GM21825 (cell line): ENCODE measurements around the gene IFT43.

Experiments
- ATAC-seq: cut with Tn5 transposase; IDR thresholded peaks from one replicate; pipeline ENCODE4 v1.9.1; 2021; ENCODE audit warnings: mild to moderate bottlenecking, moderate library complexity; ENCODE audit not compliant: unreplicated experiment

The IFT43 gene

DNA sequence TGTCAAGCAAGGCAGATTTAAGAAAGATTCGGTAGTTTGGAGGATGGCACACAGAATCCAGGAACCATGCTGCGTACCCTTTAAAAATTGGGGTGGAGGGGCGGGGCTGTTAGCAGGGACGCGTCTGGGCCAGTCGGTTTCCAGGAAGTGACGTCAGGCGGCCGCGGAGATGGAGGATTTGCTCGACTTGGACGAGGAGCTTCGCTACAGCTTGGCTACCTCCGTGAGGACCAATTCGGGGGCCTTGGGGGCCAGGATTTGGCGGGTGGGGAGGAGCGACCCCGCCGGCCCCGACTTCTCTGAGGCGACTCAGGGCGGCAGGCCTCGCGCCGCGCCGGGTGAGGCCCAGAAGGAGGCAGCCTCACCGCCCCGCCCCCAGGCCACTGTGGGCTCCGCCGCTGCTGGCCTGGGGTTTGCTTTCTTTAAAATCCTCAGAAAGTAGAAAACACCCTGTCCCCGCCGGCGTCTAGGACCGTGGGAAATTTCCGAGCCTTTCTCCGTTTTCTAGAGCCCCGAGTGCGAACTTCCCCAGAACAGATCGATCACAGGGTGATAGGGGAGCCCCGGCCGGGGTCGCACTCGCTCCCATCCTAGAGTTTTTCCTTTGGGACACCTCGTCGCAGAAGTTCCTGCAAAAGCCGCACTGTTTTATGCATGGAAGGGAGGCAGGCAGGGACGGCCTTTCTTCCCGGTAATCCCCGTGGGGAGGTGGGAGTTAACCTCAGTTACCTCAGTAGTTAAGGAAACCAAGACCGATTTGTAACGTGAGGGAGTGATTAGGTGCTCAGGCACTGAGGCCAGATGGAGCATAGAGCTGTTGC, at the start of gene IFT43:
IFT43 (plus strand) TSS at position 146 of the 821 bp plus-strand sequence; CDS start at position 170, 24 bp downstream.
- ATAC-seq: peak; percentile 68

DNA sequence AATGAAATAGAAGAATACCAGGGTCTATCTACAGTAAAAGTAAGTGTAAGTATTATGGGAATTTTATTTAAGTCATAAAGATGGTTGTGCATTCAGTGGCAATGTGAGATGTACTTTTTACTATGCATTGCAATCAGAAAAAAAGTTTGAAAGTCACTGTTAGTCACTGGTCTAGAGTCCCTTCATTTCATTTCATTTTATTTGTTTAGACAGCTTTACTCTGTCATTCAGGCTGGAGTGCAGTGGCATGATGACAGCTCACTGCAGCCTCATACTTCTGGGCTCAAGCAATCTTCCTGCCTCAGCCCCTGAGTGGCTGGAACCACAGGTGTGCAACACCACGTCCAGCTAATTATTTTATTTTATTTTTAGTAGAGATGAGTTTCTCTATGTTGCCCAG, 46.4 kb upstream of the IFT43 start:
- ATAC-seq: no peak

DNA sequence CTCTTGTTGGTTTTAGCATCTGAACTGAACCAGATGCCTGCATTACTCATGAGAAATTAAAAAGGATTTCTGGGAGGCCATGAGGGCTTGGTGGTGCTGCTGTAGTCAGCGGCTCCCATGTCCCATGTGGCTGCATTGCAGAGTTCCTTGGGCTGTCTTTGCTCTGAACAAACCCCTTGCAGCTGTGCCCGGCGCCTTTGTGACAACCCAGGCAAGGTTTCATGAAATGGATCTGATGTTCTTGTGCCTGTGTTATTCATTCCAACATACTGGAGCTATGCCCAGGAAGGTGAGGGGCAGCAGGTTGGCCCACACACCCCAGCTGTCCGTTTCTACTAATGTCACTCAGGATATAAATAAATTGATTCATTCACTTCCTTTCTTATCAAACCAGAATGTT, 44.5 kb upstream of the IFT43 start:
- no peak for ATAC-seq

GRCh38 chr14:75944607-75945241, 40.8 kb upstream of the IFT43 start:
- ATAC-seq: no peak

- no peak for ATAC-seq
Measured at GRCh38 chr14:75946785-75947184, 38.8 kb upstream of the IFT43 start.

- no peak for ATAC-seq
Measured at GRCh38 chr14:75952489-75952888, 33.1 kb upstream of the IFT43 start.

- ATAC-seq: no peak
Measured at GRCh38 chr14:75959031-75959430, 26.5 kb upstream of the IFT43 start.

DNA sequence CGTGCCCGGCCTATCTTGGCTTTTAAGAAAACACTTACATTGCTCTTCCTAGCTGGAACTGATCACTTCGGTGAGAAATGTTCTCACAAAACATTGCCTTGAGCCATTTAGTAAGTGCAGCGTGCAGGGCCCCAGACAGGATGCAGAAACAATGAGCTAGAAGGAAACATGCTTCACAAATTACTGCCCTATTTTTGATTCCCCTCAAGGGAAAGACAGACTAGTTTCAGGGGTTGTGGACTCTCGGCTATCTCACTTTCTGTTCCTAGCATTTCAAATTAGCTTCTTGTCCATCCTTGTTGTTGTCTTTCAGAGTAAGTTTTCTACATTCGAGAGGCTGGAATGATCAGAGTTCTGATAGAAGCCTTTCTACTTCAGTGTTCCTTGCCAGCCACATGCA, 25.3 kb upstream of the IFT43 start:
- ATAC-seq: peak; percentile 86

GRCh38 chr14:75961662-75962061, 23.9 kb upstream of the IFT43 start:
- no peak for ATAC-seq

- no peak for ATAC-seq
Measured at GRCh38 chr14:75967866-75968265, 17.7 kb upstream of the IFT43 start.

DNA sequence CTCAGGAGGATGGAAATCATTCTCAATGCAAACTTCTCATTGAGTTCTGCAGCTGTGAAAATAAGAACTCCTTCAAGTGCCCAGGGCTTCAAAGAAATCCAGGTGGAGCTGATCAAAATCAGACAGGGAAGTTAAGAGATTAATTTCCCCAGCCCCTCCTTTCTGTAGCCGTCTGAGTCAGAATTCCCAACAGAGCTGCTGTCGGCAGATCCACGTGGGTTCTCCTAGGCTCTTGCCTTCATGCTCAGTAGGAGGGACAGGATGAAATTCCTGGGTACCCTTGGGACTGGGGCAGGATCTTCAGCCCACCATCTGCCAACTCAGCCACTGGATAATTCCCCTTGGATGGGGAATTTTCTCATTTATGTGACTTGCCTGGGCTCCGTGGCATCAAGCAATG, 17.1 kb upstream of the IFT43 start:
- ATAC-seq: no peak

DNA sequence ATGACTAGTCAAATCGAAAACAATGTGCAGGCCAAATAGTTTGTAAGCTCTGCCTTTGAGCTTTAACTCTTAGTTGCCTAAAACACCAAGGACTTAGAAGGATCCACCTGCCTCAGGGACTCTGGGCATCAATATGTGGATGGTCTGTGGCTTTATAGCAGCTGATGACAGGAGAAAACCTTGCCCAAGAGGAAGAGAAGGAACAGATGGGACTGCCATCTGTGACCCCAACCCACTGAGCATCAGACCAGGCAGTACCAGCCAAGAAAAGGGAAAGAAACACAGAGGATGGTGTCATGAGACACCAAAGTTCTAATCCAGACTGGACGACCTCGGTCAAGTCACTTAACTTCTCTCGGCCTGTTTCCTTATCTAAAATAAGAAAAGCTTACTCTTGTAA, 16.4 kb upstream of the IFT43 start:
- no peak for ATAC-seq

DNA sequence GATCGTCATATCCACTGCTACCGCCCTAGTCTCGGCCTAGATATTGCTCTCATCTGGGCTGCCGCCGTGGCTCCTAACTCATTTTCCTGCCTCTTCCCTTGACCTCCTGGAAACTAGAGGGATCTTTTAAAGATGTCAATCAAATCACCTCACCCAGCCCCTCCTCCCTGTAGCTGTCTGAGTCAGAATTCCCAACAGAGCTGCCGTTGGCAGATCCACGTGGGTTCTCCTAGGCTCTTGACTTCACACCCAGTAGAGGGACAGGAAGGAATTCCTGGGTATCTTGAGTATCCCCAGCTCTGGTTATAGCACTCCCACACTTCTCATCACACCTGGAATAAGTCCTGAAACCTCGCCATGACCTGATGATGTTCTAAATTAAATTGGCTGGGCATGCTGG, 15.7 kb upstream of the IFT43 start:
- no peak for ATAC-seq

- ATAC-seq: no peak
Measured at GRCh38 chr14:75970989-75971388, 14.6 kb upstream of the IFT43 start.

DNA sequence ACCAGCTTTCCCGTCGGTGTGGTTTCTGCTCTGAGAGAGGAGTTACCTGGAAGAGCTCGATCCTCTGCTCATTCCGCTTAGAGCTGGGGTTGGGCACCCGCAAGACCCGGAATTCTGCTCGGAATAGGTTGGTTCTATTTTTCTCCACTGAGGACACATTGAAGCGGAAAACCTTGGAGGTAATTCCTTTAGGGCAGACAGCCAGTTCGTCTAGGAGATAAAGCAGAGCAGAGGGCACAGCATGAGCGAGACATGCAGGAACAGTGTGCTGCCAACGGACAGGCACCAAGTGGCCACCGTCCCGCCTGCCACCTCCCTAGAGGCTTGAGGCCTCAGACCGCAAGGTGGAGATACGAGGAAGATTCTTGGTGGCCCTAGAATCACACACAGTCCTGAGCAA, 14.1 kb upstream of the IFT43 start:
- no peak for ATAC-seq

DNA sequence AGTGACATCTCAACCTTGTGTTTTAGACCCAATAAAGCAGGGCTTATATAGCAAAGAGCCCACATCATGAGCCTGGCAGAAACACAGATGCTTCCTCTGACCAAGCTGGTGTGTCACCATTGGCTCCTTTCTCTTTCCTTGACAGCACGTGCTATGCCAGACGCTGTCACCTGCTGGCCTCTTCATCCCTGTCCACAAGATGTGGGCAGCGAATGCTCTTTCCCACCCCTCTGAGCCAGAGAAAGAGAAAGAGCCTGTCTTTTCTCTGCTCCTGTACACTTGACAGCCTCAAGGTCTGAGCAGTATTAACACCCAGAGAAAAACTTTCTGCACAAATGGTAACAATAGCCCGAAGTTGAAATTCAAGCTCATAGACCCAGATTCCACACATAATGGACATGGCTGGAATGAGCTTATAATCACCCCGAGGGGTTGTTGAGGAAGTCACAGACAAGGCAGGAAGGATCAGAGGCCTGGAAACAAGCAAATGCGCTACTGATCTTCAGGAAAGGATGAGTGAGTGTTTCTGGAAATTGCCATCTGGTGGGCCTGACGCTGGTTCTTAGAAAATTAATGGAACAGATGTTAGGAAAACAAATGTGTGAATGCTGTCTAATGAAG, 12.7 kb upstream of the IFT43 start:
- no peak for ATAC-seq

GRCh38 chr14:75976826-75977581, 8.6 kb upstream of the IFT43 start:
- no peak for ATAC-seq

- no peak for ATAC-seq
Measured at GRCh38 chr14:75977582-75977943, 8.0 kb upstream of the IFT43 start.

DNA sequence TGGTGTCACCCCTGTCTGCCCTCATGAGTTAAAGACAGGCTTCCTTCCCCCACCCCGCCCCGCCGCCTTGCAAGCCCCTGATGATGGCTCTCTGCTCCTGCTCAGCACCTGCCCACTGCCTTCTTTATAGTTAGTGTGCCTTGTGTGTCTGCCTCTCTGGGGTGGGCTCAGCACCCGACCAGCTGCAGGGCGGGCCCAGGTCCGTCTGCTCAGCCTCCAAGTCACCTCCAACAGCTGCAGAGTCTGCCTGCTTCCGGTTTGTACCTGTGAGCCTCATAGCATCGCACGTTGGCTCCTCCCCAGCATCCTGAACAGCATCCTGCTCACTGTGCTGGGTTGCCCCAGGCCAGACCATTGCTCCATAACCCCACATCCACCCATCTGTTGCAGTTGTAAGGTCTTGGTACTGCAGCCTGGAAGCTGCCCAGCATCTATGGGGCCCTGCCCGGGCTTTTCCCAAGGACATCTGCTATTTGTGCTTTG, 7.3 kb upstream of the IFT43 start:
- ATAC-seq: no peak

- no peak for ATAC-seq
Measured at GRCh38 chr14:75979071-75979571, 6.4 kb upstream of the IFT43 start.
